SH-SY5Y (cell line): ENCODE data around the gene TAOK3.

Source experiments
- GATA2 ChIP-seq: IDR thresholded peaks from 2 replicates; pipeline ENCODE4 v1.6.1; 2011; ENCODE audit warnings: mild to moderate bottlenecking, low read depth, low read length
- GATA3 ChIP-seq: IDR thresholded peaks from 2 replicates; pipeline ENCODE4 v1.6.1; 2011; ENCODE audit warnings: low read depth, mild to moderate bottlenecking, low read length, moderate library complexity

GRCh38 chr12:118219772-118220171 lies 152.9 kb downstream of the TAOK3 start:
- TF ChIP-seq GATA3 = no peak
- no peak for TF ChIP-seq GATA2
